Ectodermal cell (in vitro differentiated cells): Measurements from ENCODE around the gene ASIC5.

Experiments
- H3K27ac ChIP-seq: 2 replicates; pipeline ENCODE4 v1.7.0; 2013; ENCODE audit warnings: mild to moderate bottlenecking, low read depth, low read length; ENCODE audit not compliant: insufficient read depth, poor library complexity, severe bottlenecking
- H3K27me3 ChIP-seq: 2 replicates; pipeline ENCODE4 v1.7.0; 2013; ENCODE audit warnings: mild to moderate bottlenecking, low read length; ENCODE audit not compliant: insufficient read depth, control insufficient read depth, poor library complexity, severe bottlenecking
- H3K36me3 ChIP-seq: one replicate; pipeline ENCODE4 v1.7.0; 2013; ENCODE audit warnings: low read length; ENCODE audit not compliant: control insufficient read depth, insufficient read depth
- H3K4me1 ChIP-seq: one replicate; pipeline ENCODE4 v1.7.0; 2013; ENCODE audit warnings: low read length; ENCODE audit not compliant: control insufficient read depth, insufficient read depth
- H3K4me3 ChIP-seq: 2 replicates; pipeline ENCODE4 v1.7.0; 2013; ENCODE audit warnings: low read depth, low read length, control low read depth; ENCODE audit not compliant: insufficient read depth
- H3K9me3 ChIP-seq: 2 replicates; pipeline ENCODE4 v1.7.0; 2013; ENCODE audit warnings: mild to moderate bottlenecking, low read length, moderate library complexity; ENCODE audit not compliant: control insufficient read depth
- WGBS, 2 experiments: methylation state at CpG; one replicate each; pipeline ENCODE4 v1.1.7; 2013; ENCODE audit warnings: missing lambda C conversion rate in 2 of 2; 5-methylcytosine and 5-hydroxymethylcytosine counted together

ASIC5 gene

DNA sequence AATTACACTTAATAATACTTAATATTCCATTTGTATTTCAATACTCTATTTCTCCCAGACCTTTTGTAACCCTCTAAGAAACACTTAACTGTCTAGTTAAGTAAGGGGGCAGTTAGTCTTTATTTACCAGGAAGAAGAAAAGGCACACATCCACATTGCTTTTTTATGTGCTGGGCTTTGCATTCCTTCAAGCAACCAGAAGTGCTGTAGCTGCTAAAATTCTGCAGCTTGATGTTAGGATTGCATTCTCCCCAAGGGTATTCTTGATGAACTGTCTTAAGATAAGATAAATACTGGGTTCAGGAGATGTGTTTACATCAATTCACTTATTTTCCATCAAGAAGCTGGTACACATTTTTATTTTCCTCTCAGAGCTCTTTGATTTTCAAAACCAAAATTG is 24.0 kb downstream of the ASIC5 start:
- Histone ChIP-seq H3K27me3 (no peaks in the 10 kb centered on the region), H3K9me3 (no peaks in the 10 kb centered on the region), H3K27ac (no peak overlapping the region), H3K36me3 (no peaks in the 10 kb centered on the region), H3K4me3 (no peak overlapping the region), H3K4me1 (no peaks in the 10 kb centered on the region)

DNA sequence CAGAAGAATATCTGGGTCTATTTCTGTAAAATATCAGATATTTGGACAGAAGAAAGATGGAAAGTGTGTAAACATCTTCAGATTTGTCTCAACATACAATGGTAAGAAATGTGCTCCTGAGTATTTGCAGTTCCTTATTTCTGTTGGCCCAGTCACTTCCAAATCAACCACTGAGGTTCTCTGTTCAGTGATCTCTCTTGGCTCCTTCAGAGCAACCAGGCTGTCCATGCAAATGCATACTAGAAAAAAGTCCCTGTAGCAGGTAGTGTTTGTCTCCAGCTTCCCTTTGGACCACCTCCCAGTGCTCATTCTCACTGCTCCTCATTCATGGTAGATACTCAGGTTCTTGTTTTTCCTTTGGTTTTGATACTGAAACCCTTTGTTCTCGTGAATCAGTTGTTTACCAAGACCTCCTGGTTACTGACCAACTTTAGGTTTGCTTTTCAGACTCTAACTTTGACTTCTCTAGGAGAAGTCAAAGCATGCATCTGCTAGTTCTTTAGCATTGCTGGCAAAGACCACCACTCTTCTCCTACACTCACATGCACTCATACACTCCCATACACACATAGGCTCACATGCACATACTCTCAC is 28.8 kb downstream of the ASIC5 start:
- H3K4me3 ChIP-seq: no peak overlapping the region
- no peaks in the 10 kb centered on the region for H3K27me3 ChIP-seq
- H3K9me3 ChIP-seq: no peaks in the 10 kb centered on the region
- no peak overlapping the region for H3K27ac ChIP-seq
- H3K36me3 ChIP-seq: no peaks in the 10 kb centered on the region
- WGBS, 2 experiments: 50 to 53% methylated on average over 1 of the region's 1 CpG
- H3K4me1 ChIP-seq: no peaks in the 10 kb centered on the region

DNA sequence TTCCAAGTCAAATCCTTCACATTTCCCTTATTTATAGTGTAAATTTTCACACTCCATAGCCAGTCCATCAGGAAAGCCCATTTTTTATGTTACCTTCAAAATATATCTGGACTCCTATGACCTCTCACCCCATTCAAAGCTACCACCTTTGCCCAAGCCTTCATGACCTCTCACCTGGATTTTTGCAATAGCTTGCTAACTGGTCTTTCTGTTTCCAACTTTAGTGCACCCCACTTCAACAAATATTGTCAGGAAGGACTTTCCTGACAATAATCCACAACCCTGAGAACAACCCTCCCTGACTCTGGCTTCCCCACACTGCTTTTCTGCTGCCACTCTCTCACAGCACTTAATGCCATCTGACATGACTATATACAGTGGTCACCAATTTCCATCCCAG is 33.4 kb downstream of the ASIC5 start:
- Histone ChIP-seq H3K36me3 (no peaks in the 10 kb centered on the region), H3K27ac (no peak overlapping the region), H3K4me3 (no peak overlapping the region), H3K4me1 (no peaks in the 10 kb centered on the region), H3K9me3 (no peaks in the 10 kb centered on the region), H3K27me3 (no peaks in the 10 kb centered on the region)

DNA sequence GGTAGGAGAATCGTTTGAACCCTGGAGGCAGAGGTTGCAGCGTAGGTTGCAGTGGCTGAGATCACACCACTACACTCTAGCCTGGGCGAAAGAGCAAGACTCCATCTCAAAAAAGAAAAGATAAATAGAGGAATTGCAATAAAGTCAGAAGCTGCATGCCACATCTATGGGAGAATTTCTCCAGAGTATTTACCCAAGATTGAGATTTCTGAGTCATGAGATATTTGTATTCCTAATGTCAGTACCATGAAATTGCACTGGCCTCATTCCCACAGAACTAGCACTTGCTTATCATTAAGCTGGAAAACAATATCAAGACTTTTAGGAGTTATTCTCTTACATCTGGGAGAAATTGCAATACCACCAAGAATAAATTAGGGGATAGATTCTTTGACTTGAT is 37.4 kb downstream of the ASIC5 start:
- H3K36me3 ChIP-seq: no peaks in the 10 kb centered on the region
- WGBS, 2 experiments: 92 to 97% methylated on average over 3 of the region's 3 CpGs
- H3K9me3 ChIP-seq: no peaks in the 10 kb centered on the region
- no peaks in the 10 kb centered on the region for H3K4me1 ChIP-seq
- H3K4me3 ChIP-seq: no peak overlapping the region
- no peaks in the 10 kb centered on the region for H3K27me3 ChIP-seq
- no peak overlapping the region for H3K27ac ChIP-seq

DNA sequence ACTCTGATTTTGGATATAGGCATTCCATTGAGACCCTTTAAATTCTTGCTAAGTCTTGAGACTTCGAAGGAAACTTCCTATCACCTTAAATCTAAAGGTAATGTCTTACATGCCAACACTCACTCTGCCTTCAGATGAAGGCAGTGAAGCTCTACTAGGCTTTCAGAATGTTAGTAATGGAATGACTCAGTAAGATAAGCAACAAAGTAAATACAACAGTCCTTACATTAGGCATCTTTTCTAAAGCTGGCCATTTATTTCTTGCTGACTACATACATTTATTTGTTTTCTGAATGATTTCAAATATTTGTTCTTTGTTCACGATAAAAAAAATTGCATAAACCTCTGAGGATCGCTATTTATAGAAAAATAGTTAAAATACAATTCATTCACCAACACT is 43.5 kb downstream of the ASIC5 start:
- H3K4me3 ChIP-seq: no peak overlapping the region
- no peaks in the 10 kb centered on the region for H3K36me3 ChIP-seq
- WGBS, 2 experiments: 93 to 100% methylated on average over 1 to 3 of the region's 3 CpGs
- H3K27ac ChIP-seq: no peak overlapping the region
- no peaks in the 10 kb centered on the region for H3K4me1 ChIP-seq
- no peaks in the 10 kb centered on the region for H3K27me3 ChIP-seq
- no peaks in the 10 kb centered on the region for H3K9me3 ChIP-seq

DNA sequence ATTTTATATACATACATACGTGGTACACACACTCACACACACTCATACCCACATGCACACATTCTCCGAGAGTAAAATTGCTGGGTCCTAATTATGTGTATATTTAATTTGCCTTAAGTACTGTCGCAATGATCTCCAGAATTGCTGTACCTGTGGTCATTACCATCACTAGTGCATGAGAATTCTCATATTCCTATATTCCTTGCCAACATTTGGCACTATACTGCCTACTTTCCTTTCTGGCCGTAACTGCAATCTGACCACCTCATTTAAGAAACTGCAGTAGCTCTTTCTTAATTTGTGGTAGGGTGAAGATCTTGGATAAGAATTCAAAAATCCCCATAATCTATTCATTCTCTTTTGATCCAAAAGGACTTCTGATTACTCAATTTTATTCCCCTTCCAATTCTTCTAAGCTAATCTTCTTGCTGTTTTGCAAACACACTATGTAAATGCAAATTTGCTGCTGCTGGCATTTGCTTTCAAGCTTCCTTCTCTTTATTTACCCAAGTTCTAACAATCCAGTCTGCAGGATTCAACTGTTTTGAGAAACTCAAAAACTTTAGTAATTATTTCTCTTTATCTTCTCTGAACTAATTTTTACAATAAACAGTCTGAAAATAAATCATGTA is 45.1 kb downstream of the ASIC5 start:
- Histone ChIP-seq H3K4me1 (no peaks in the 10 kb centered on the region), H3K4me3 (no peak overlapping the region), H3K27ac (no peak overlapping the region), H3K36me3 (no peaks in the 10 kb centered on the region), H3K27me3 (no peaks in the 10 kb centered on the region), H3K9me3 (no peaks in the 10 kb centered on the region)
- WGBS, 2 experiments: 81 to 94% methylated on average over 1 to 3 of the region's 4 CpGs

DNA sequence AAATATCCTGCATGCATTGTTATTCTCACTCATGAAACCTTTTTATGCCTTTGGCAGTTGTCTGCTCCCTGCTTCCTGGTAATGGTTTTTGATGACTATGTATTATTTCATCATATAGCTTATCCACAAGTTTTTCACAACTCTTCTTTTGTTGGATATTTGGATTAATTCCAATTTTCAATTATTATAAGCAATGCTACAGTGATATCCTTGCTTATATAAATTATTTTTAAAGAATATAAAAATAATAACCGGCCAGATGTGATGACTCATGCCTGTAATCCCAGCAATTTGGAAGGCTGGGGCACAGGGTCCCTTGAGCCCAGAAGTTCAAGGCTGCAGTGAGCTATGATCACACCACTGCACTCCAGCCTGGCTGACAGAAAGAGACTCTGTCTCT is 47.0 kb downstream of the ASIC5 start:
- Histone ChIP-seq H3K4me1 (no peaks in the 10 kb centered on the region), H3K27me3 (no peaks in the 10 kb centered on the region), H3K9me3 (no peaks in the 10 kb centered on the region), H3K27ac (no peak overlapping the region), H3K36me3 (no peaks in the 10 kb centered on the region), H3K4me3 (no peak overlapping the region)
- 100% methylated on average over 1 of the region's 1 CpG for WGBS, 2 experiments

DNA sequence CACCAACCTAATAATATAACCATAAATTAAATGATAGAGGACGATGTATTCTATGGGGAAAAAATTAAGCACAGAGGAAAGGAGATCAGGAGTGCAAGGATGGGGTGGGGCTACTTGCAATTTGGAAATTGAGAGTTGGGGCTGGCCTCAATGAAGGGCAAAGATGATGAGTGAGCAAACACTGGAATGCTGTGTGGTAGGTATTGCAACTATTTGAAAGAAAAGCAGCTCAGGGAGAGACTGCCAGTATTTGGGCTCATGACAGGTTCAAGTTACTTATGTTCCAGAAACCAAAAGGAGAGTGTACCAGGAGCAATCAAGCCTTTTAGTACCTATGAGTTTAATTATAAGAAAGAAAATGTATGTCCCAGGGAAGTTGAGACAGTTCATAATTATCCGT is 47.4 kb downstream of the ASIC5 start:
- Histone ChIP-seq H3K4me3 (no peak overlapping the region), H3K36me3 (no peaks in the 10 kb centered on the region), H3K27me3 (no peaks in the 10 kb centered on the region), H3K27ac (no peak overlapping the region), H3K9me3 (no peaks in the 10 kb centered on the region), H3K4me1 (no peaks in the 10 kb centered on the region)
- 89 to 97% methylated on average over 1 to 2 of the region's 2 CpGs for WGBS, 2 experiments

DNA sequence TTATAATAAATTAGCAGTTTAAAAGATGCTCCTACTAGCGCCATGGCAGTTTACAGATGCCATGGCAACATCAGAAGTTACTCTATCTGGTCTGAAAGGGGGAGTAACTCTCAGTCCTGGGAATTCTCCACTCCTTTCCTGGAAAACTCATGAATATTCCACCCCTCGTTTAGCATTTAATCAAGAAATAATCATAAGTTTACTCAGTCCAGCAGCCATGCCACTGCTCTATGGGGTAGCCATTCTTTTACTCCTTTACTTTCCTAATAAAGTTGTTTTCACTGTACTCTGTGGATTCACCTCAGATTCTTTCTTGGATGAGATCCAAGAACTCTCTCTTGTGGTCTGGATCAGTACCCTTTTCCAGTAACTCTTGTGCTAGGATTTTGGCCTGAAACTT is 55.0 kb downstream of the ASIC5 start:
- 72 to 79% methylated on average over 2 of the region's 2 CpGs for WGBS, 2 experiments
- no peaks in the 10 kb centered on the region for H3K36me3 ChIP-seq
- H3K4me3 ChIP-seq: no peak overlapping the region
- H3K4me1 ChIP-seq: no peaks in the 10 kb centered on the region
- no peak overlapping the region for H3K27ac ChIP-seq
- no peaks in the 10 kb centered on the region for H3K9me3 ChIP-seq
- no peaks in the 10 kb centered on the region for H3K27me3 ChIP-seq

DNA sequence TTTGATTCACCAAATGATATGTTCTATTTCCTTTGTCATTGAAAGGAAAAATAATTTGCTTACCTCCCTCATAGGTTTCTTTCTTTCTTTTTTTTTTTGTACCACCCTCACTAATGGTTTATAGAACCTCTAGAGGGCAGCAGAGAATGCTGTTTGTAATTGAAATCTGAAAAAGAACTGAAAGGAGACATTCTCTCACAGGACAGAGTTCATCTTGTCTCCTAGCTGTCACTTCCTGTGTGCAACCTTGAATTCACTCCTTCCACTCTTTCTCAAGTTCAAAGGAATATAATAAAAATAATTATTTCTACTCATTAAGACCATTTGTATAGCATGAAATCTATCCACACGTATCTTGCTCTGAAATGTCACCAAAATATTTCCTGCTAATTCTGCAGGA is 56.2 kb downstream of the ASIC5 start:
- Histone ChIP-seq H3K4me3 (no peak overlapping the region), H3K27ac (no peak overlapping the region), H3K9me3 (no peaks in the 10 kb centered on the region), H3K4me1 (no peaks in the 10 kb centered on the region), H3K36me3 (no peaks in the 10 kb centered on the region), H3K27me3 (no peaks in the 10 kb centered on the region)
- WGBS, 2 experiments: 100% methylated on average over 1 of the region's 1 CpG; no CpG with 5 or more reads in 1 of the 2 experiments

DNA sequence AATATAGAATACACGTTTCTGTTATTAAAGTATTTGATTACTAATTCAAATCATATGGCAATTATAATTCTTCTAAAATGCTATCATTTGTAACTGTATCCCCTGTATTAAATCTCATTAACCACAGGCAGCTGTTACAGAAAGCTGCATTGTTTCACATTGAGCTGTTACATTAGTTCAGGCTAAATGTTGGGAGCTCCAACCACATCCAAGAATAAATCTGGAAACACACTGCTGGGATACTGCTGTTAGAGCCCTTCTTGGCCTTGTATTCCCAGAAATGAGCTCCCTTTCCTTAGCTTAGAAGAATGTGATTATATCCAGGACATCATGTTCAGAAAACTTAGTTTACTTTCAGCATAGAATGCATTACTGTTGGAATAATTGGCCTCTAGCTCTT is 59.1 kb downstream of the ASIC5 start:
- Histone ChIP-seq H3K4me1 (no peaks in the 10 kb centered on the region), H3K36me3 (no peaks in the 10 kb centered on the region), H3K4me3 (no peak overlapping the region), H3K27ac (no peak overlapping the region), H3K27me3 (no peaks in the 10 kb centered on the region), H3K9me3 (no peaks in the 10 kb centered on the region)
- no CpG with 5 or more reads among the region's 1 CpG for WGBS, 2 experiments
